Right ventricle myocardium superior (tissue), 1 donor: ENCODE results near the gene CDK15. TPM values are rescaled to one million over a fixed set of nuclear protein-coding genes. Genes with fewer than 3 reads are reported as not detected.

Experiments
- total RNA-seq: library from RNA; stranded (reverse); fragmentation: NEBNext Ultra II Directional; extraction: Animal tissue kit (Norgen Biotek cat#: 25700); gene quantifications from one replicate; pipeline ENCODE4 v1.2.1, GENCODE V29; 2021
- donor health status: DM: no; HTN: yes; CAD: no; lungs with severe emphysema.

CDK15 gene
- total RNA-seq, 1 donor from 2014 or later, result 0.43 TPM

Other genes starting within 250 kb of the CDK15 start
- gene TMEM237, start 163.0 kb upstream of the CDK15 start, total RNA-seq, result 12.8 TPM
- gene MPP4, start 107.9 kb upstream of the CDK15 start, total RNA-seq, result not detected
- gene ALS2, start 25.6 kb upstream of the CDK15 start, total RNA-seq, result 29.5 TPM
- 25.3 TPM for gene FZD7, start 227.3 kb downstream of the CDK15 start, total RNA-seq